GM23248 (cell line): ENCODE measurements around the gene SMIM8.

ENCODE experiments used
- EZH2 ChIP-seq: fragments of 200-600 bp; sonication (generic); IDR thresholded peaks from 2 replicates; pipeline ENCODE4 v1.6.1; 2018; ENCODE audit warnings: antibody characterized with exemption, mild to moderate bottlenecking; ENCODE audit not compliant: insufficient read depth, poor library complexity, severe bottlenecking
- EZH2phosphoT487 ChIP-seq: fragments of 200-600 bp; sonication (generic); IDR thresholded peaks from 2 replicates; pipeline ENCODE4 v1.6.1; 2018; ENCODE audit warnings: antibody characterized with exemption, moderate library complexity, mild to moderate bottlenecking, low read depth; ENCODE audit not compliant: insufficient read depth

- TF ChIP-seq EZH2 (no peak), EZH2phosphoT487 (no peak)
Observed at GRCh38 chr6:87333591-87334181, 11.3 kb downstream of the SMIM8 start.
